Muscle of back (tissue), 11 donors: ENCODE measurements around the gene RELB. TPM values are rescaled to one million over a fixed set of nuclear protein-coding genes. Genes with fewer than 3 reads are reported as not detected.

ENCODE experiments used
- DNase-seq, 3 donors: peaks; one replicate each; pipeline versions ENCODE4 v3.0.0 to v3.0.0-alpha.2; 2013
- polyA plus RNA-seq, 10 donors: library from polyadenylated mRNA; unstranded; fragments of 120-200 nt; gene quantifications; one replicate each; pipeline ENCODE4 v1.2.1, GENCODE V29; 2013; ENCODE audit not compliant: insufficient read length in 10 of 10

RELB gene
- polyA plus RNA-seq, 10 donors = 3.0 to 5.6 (median 4.5) TPM

GRCh38 chr19:45058622-45059159 lies 57.4 kb downstream of the RELB start:
- no peak for DNase-seq

- peak; percentile 39 to 60 (median 48) for DNase-seq
Measured at GRCh38 chr19:45059258-45059965, 58.1 kb downstream of the RELB start.

GRCh38 chr19:45061965-45062364 lies 60.7 kb downstream of the RELB start:
- DNase-seq = no peak

- DNase-seq = no peak
Measured at GRCh38 chr19:45063851-45064801, 62.9 kb downstream of the RELB start.

- no peak for DNase-seq
Measured at GRCh38 chr19:45066921-45067661, 65.8 kb downstream of the RELB start.

GRCh38 chr19:45068041-45068440 lies 66.8 kb downstream of the RELB start:
- no peak for DNase-seq

- no peak for DNase-seq
Measured at GRCh38 chr19:45069056-45069455, 67.8 kb downstream of the RELB start.

GRCh38 chr19:45070214-45070613 lies 69.0 kb downstream of the RELB start:
- DNase-seq = no peak

GRCh38 chr19:45070861-45071544 lies 69.7 kb downstream of the RELB start:
- no peak for DNase-seq

- DNase-seq = no peak
Measured at GRCh38 chr19:45071545-45071938, 70.3 kb downstream of the RELB start.

- no peak for DNase-seq
Measured at GRCh38 chr19:45071969-45072790, 70.9 kb downstream of the RELB start.

- no peak for DNase-seq
Measured at GRCh38 chr19:45074744-45075300, 73.6 kb downstream of the RELB start.

GRCh38 chr19:45075301-45076028 lies 74.2 kb downstream of the RELB start:
- DNase-seq = peak in 1 of 3 donors; percentile 61

- DNase-seq = peak in 1 of 3 donors; percentile 70
Measured at GRCh38 chr19:45076029-45076850, 75.0 kb downstream of the RELB start, which contains the start of gene ZNF296. Gene ZNF296 (minus strand): TSS chr19:45076478. CDS start chr19:45076373, 105 bp downstream.

- no peak for DNase-seq
Measured at GRCh38 chr19:45076851-45077730, 75.8 kb downstream of the RELB start.

- DNase-seq = no peak
Measured at GRCh38 chr19:45078390-45079062, 77.3 kb downstream of the RELB start.
